ENCODE data around the gene PRAF2.
A peak's percentile ranks its signal among the peaks of the same experiment; 100 is the strongest.

PRAF2 gene

DNA sequence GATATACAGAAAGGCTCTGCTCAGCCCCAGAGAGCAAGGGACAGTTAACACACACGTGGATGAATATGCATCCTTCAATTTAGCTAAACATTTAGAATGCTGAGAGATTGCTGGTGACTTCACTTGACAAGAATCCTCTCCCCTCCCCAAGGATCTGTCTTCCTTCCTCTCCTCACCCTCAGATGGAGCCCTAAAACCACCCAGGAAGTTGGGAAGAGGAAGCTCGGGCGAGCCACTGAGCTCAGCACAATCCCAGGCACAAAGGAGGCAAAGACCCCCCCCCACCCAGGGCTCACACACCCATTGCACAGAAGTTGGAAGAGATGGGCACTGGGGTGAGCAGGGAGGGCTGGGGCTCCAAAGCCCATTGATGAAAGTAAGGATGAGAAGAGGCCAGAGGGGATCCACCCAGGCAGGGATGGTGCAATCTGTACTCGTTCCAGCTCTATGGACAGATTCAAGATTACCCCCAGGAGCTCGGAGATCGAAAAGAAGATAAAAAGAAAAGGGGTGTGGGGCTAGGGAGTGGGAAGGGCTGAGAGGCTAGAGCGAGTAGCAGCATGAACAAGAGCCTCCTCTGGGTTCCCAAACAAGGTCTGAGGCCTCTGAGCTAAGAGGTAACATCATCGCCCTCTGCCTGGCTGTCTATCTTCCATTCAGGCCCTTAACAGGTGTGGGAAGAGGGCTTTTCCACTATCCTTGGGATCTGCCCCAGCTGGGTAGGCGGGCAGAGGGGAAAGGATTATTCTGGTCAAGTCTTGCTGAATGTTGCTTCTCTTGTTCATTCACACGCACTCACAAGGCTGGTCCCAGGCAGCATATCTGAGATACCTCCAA lies 31.8 kb downstream of the PRAF2 start:
- no peak for DNase-seq

DNA sequence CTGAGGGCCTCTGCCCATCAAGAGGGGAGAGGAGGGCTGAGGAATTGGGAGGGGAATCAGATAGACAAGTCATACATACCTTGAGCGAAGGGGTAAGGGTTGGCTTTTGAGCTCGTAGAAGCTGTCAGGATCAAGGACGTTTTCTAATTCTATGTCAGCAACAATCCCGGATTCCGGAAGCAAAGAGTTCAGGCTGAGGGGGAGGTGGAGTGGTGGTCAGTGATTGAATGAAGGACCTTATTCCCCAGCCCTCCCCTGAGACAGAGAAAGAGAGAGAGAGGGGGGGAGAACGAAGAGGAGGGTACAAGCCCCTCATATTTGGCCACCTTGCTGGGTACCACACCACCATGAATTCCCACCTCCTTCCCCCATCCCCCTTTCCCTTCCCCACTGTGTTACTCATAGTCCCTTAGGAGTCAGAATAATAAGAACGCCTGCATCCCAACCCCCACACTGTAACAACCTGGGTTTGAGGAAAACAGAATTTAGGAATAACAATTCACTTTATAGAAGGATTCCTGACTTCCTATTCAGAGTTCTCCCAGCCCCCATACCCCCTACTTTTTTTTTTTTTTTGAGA lies 33.3 kb downstream of the PRAF2 start:
- DNase-seq = no peak

GRCh38 chrX:49039598-49040375 lies 34.0 kb downstream of the PRAF2 start:
- peak; percentile 14 for DNase-seq

DNA sequence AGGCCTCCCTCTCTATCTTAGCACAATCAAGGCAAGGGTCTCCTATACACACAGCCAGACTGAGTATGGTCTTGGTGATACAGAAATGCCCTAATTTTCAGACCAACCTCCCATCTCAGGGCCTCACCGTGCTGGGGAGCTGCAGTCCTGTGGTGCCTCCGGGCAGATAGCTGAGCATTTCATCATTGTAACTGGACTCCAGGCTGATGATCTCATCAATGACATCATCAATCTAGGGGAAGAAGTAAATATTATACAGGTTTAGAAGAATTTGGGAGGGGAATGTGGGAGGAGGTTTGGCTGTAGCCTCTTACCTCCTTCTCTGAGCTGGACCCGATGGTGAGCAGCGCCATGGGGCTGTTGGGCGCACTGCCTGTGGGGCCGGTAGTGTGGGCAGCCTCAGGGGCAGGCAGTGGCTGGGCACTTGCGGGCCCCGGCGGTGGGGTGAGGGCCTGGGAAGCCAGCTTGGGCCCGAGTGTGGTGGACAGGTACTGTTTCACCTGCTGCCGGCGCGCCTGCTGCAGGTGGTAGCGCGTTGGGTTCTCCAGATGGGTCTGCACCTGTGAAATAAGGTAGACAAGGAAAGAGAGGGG lies 35.8 kb downstream of the PRAF2 start:
- DNase-seq = no peak

DNA sequence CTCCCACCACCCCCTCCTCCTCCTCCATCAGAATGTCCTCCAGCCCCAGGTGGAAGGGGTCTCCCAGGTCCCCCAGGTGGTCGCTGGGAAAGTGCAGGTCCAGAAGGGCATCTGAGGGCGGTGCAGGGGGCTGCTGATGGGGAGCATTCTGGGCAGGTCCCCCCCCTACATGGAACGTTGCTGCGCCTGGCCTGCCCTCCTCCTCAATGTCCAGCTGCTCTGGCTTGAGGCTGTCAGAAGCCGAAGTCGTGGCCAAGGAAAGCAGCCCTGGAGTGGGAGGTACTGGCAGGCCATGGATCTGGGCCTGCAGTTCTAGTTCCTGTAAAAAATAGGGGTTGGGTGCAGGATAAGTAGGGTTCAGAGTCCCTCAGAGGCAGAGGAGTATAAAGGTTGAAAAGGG lies 43.5 kb downstream of the PRAF2 start:
- no peak for DNase-seq

GRCh38 chrX:49029876-49030275 lies 43.9 kb downstream of the PRAF2 start:
- no peak for DNase-seq

Measured in activated gamma-delta T cell treated with Interleukin-2 at 50 U/mL for 16 hours (primary cell).